H1 (cell line): ENCODE results near the gene UPF1. TPM values are rescaled to one million over a fixed set of nuclear protein-coding genes. Genes with fewer than 3 reads are reported as not detected.

ENCODE experiments used
- CTCF ChIA-PET: fragments of 300-600 bp; sonication (Branson Sonifier 250); formaldehyde crosslinking; loops from one replicate; lab custom pipeline; 2021; ENCODE audit not compliant: partially characterized antibody; lab: Charles Lee
- POLR2A ChIA-PET: fragments of 300-600 bp; sonication (Branson Sonifier 250); formaldehyde crosslinking; loops from one replicate; lab custom pipeline; 2021; ENCODE audit warnings: inconsistent platforms; ENCODE audit not compliant: partially characterized antibody; lab: Charles Lee
- DNase-seq, 2 experiments: peaks; one replicate each; pipeline versions ENCODE4 v3.0.0 to v3.0.0-alpha.2; 2010 to 2022; ENCODE audit warnings: low spot score in 2 of 2, low read depth in 1 of 2, mixed read lengths in 1 of 2
- FAIRE-seq: peaks from 2 replicates; lab custom pipeline; 2011; peaks lifted over from hg19 to GRCh38; lab: Jason Lieb, UNC
- H2AFZ ChIP-seq: 2 replicates; pipeline ENCODE4 v1.8.1; 2012; ENCODE audit warnings: low read length, inconsistent platforms
- H2AK5ac ChIP-seq: 2 replicates; pipeline ENCODE4 v1.6.1; 2013; ENCODE audit warnings: low read depth, low read length
- H2BK120ac ChIP-seq: replicated peaks from 2 replicates; pipeline ENCODE3; 2013; ENCODE audit warnings: low read depth, low read length, inconsistent platforms
- H2BK12ac ChIP-seq: 2 replicates; pipeline ENCODE4 v1.6.1; 2013; ENCODE audit warnings: low read depth, low read length
- H2BK15ac ChIP-seq: 2 replicates; pipeline ENCODE4 v1.6.1; 2013; ENCODE audit warnings: low read length
- H2BK20ac ChIP-seq: 2 replicates; pipeline ENCODE4 v1.6.1; 2013; ENCODE audit warnings: low read length
- H2BK5ac ChIP-seq: 2 replicates; pipeline ENCODE4 v1.6.1; 2013; ENCODE audit warnings: low read depth, low read length
- H3K14ac ChIP-seq: 2 replicates; pipeline ENCODE4 v1.6.1; 2013; ENCODE audit warnings: inconsistent platforms; ENCODE audit not compliant: insufficient read length
- H3K18ac ChIP-seq: 2 replicates; pipeline ENCODE4 v1.6.1; 2013; ENCODE audit warnings: low read length; ENCODE audit errors: extremely low read depth
- H3K23ac ChIP-seq: 2 replicates; pipeline ENCODE4 v1.6.1; 2013; ENCODE audit warnings: inconsistent platforms; ENCODE audit not compliant: insufficient read length
- H3K23me2 ChIP-seq: 2 replicates; pipeline ENCODE4 v1.6.1; 2013; ENCODE audit warnings: low read depth, low read length
- H3K27ac ChIP-seq: 2 replicates; pipeline ENCODE4 v1.6.1; 2011; ENCODE audit warnings: low read depth, low read length, inconsistent platforms
- H3K27me3 ChIP-seq, 4 experiments: replicated peaks in 1 of 4; 1 replicate in 1 of 4; 2 replicates in 3 of 4; pipeline versions ENCODE4 v1.6.1 to v1.8.1; 2011 to 2013; ENCODE audit warnings: low read length in 3 of 4, mild to moderate bottlenecking in 3 of 4, inconsistent platforms in 2 of 4, mixed read lengths in 2 of 4, moderate library complexity in 1 of 4; ENCODE audit not compliant: control insufficient read depth in 3 of 4, insufficient read depth in 3 of 4; ENCODE audit errors: extremely low read depth in 1 of 4
- H3K36me3 ChIP-seq, 4 experiments: 2 replicates each; pipeline versions ENCODE4 v1.6.1 to v1.8.1; 2011 to 2013; ENCODE audit warnings: mild to moderate bottlenecking in 4 of 4, low read length in 3 of 4, moderate library complexity in 2 of 4, control low read depth in 1 of 4, inconsistent platforms in 1 of 4; ENCODE audit not compliant: insufficient read depth in 4 of 4, control insufficient read depth in 2 of 4
- H3K4ac ChIP-seq: replicated peaks from 2 replicates; pipeline ENCODE3; 2013; ENCODE audit warnings: low read length, low read depth, mixed read lengths, inconsistent platforms; ENCODE audit not compliant: insufficient read length
- H3K4me1 ChIP-seq, 4 experiments: replicated peaks in 1 of 4; 1 replicate in 1 of 4; 2 replicates in 3 of 4; pipeline versions ENCODE4 v1.6.1 to v1.8.1; 2011 to 2013; ENCODE audit warnings: low read length in 3 of 4, inconsistent platforms in 2 of 4, mixed read lengths in 1 of 4; ENCODE audit not compliant: insufficient read depth in 4 of 4, control insufficient read depth in 3 of 4
- H3K4me2 ChIP-seq, 2 experiments: 2 replicates each; pipeline versions ENCODE4 v1.6.1 to v1.8.1; 2011 to 2013; ENCODE audit warnings: low read depth in 2 of 2, low read length in 2 of 2, control low read depth in 1 of 2, inconsistent platforms in 1 of 2, mild to moderate bottlenecking in 1 of 2; ENCODE audit not compliant: insufficient read depth in 1 of 2
- H3K4me3 ChIP-seq, 4 experiments: fragments of 200-600, 300-600 bp in 1 of 4; sonication (generic), shearing (Covaris generic), sonication (Bioruptor Twin) in 1 of 4; 2 replicates each; pipeline versions ENCODE4 v1.5.1 to v1.8.1; 2011 to 2016; ENCODE audit warnings: low read length in 4 of 4, low read depth in 3 of 4, control low read depth in 2 of 4, inconsistent platforms in 2 of 4, mild to moderate bottlenecking in 2 of 4, mixed read lengths in 1 of 4, moderate library complexity in 1 of 4; ENCODE audit not compliant: insufficient read depth in 2 of 4; ENCODE audit errors: extremely low read depth in 1 of 4
- H3K56ac ChIP-seq: replicated peaks from 2 replicates; pipeline ENCODE3; 2013; ENCODE audit warnings: low read depth, mild to moderate bottlenecking, mixed read lengths, low read length, inconsistent platforms; ENCODE audit not compliant: insufficient read length
- H3K79me1 ChIP-seq: 2 replicates; pipeline ENCODE4 v1.6.1; 2013; ENCODE audit warnings: low read depth, low read length, control low read depth
- H3K79me2 ChIP-seq, 2 experiments: 2 replicates each; pipeline versions ENCODE4 v1.6.1 to v1.8.1; 2012 to 2013; ENCODE audit warnings: low read length in 2 of 2, mild to moderate bottlenecking in 2 of 2, inconsistent platforms in 1 of 2; ENCODE audit not compliant: insufficient read depth in 2 of 2, control insufficient read depth in 1 of 2
- H3K9ac ChIP-seq, 4 experiments: replicated peaks in 1 of 4; 1 replicate in 1 of 4; 2 replicates in 3 of 4; pipeline versions ENCODE4 v1.6.1 to v1.8.1; 2011 to 2013; ENCODE audit warnings: low read depth in 3 of 4, low read length in 3 of 4, control low read depth in 2 of 4, mild to moderate bottlenecking in 2 of 4, moderate library complexity in 2 of 4, inconsistent platforms in 1 of 4; ENCODE audit errors: extremely low read depth in 1 of 4
- H3K9me3 ChIP-seq, 2 experiments: 2 replicates each; pipeline versions ENCODE4 v1.6.1 to v1.8.1; 2012 to 2013; ENCODE audit warnings: mild to moderate bottlenecking in 2 of 2, moderate library complexity in 2 of 2, control low read depth in 1 of 2, inconsistent platforms in 1 of 2, low read depth in 1 of 2, low read length in 1 of 2, mixed read lengths in 1 of 2; ENCODE audit not compliant: insufficient read depth in 2 of 2
- H4K20me1 ChIP-seq, 2 experiments: replicated peaks in 1 of 2; 2 replicates each; pipeline versions ENCODE3 to v1.8.1; 2011 to 2013; ENCODE audit warnings: inconsistent platforms in 2 of 2, low read length in 2 of 2, mild to moderate bottlenecking in 1 of 2; ENCODE audit not compliant: insufficient read depth in 2 of 2, control insufficient read depth in 1 of 2
- H4K5ac ChIP-seq: 2 replicates; pipeline ENCODE4 v1.6.1; 2013; ENCODE audit warnings: low read length, low read depth, mixed read lengths, inconsistent platforms; ENCODE audit not compliant: insufficient read length
- H4K8ac ChIP-seq: 2 replicates; pipeline ENCODE4 v1.8.0; 2013; ENCODE audit warnings: mild to moderate bottlenecking, moderate library complexity, low read length, inconsistent platforms; ENCODE audit not compliant: insufficient read depth; ENCODE audit errors: extremely low read depth
- H4K91ac ChIP-seq: replicated peaks from 2 replicates; pipeline ENCODE3; 2013; ENCODE audit warnings: low read length, mixed read lengths, inconsistent platforms; ENCODE audit not compliant: insufficient read length
- CBX8 ChIP-seq: fragments of 300-800, 300-1000 bp; sonication (generic); IDR thresholded peaks from 2 replicates; pipeline ENCODE4 v1.7.1; 2016; ENCODE audit warnings: low read depth, low read length, borderline replicate concordance
- CTBP2 ChIP-seq: IDR thresholded peaks from 2 replicates; pipeline ENCODE4 v1.7.0; 2011; ENCODE audit warnings: borderline replicate concordance, mild to moderate bottlenecking, moderate library complexity, mixed read lengths, low read length; ENCODE audit not compliant: insufficient read depth, insufficient read length
- EGR1 ChIP-seq: IDR thresholded peaks from 2 replicates; pipeline ENCODE4 v1.6.1; 2011; ENCODE audit warnings: low read depth, low read length, borderline replicate concordance
- GTF2F1 ChIP-seq: IDR thresholded peaks from 2 replicates; pipeline ENCODE4 v1.6.1; 2012; ENCODE audit warnings: low read depth, low read length, improper control_type of control experiment, borderline replicate concordance
- JUND ChIP-seq: IDR thresholded peaks from 2 replicates; pipeline ENCODE4 v1.6.1; 2011; ENCODE audit warnings: mild to moderate bottlenecking, improper control_type of control experiment, low read length
- KDM5A ChIP-seq: fragments of 200-600 bp; IDR thresholded peaks from 2 replicates; pipeline ENCODE4 v1.7.1; 2012; ENCODE audit warnings: mild to moderate bottlenecking, low read length, inconsistent platforms, mixed read lengths
- MAFK ChIP-seq: IDR thresholded peaks from 2 replicates; pipeline ENCODE4 v1.6.1; 2012; ENCODE audit warnings: low read depth, mild to moderate bottlenecking, improper control_type of control experiment, low read length
- RAD21 ChIP-seq, 2 experiments: IDR thresholded peaks in 1 of 2; conservative IDR thresholded peaks in 1 of 2; 2 replicates each; pipeline ENCODE4 v1.6.1; 2011; ENCODE audit warnings: low read depth in 2 of 2, low read length in 2 of 2, improper control_type of control experiment in 1 of 2, inconsistent platforms in 1 of 2, mild to moderate bottlenecking in 1 of 2, moderate library complexity in 1 of 2
- SIN3A ChIP-seq, 2 experiments: IDR thresholded peaks in 1 of 2; conservative IDR thresholded peaks in 1 of 2; 2 replicates each; pipeline ENCODE4 v1.6.1; 2011 to 2012; ENCODE audit warnings: low read length in 2 of 2, improper control_type of control experiment in 1 of 2, low read depth in 1 of 2, mild to moderate bottlenecking in 1 of 2
- SIRT6 ChIP-seq: IDR thresholded peaks from one replicate; pipeline ENCODE4 v1.7.1; 2012; ENCODE audit warnings: low read length, inconsistent platforms
- SP2 ChIP-seq: IDR thresholded peaks from 2 replicates; pipeline ENCODE4 v1.6.1; 2012; ENCODE audit warnings: mild to moderate bottlenecking, low read length, inconsistent platforms
- SUZ12 ChIP-seq: fragments of 200-600 bp; sonication (generic); IDR thresholded peaks from 2 replicates; pipeline ENCODE4 v1.6.1; 2012; ENCODE audit warnings: mild to moderate bottlenecking, inconsistent platforms, low read length, moderate library complexity, mixed read lengths
- YY1 ChIP-seq: IDR thresholded peaks from 2 replicates; pipeline ENCODE4 v1.6.1; 2011; ENCODE audit warnings: low read depth, mild to moderate bottlenecking, low read length
- ZNF274 ChIP-seq: IDR thresholded peaks from 2 replicates; pipeline ENCODE4 v1.7.0; 2012; ENCODE audit warnings: low read length, borderline replicate concordance; ENCODE audit errors: extremely low read depth
- WGBS, 2 experiments: shearing (Covaris generic) in 1 of 2; methylation state at CpG; one replicate each; pipeline versions ENCODE4 v1.1.6 to v1.1.7; 2013 to 2015; ENCODE audit warnings: low lambda C conversion rate in 2 of 2, mixed read lengths in 2 of 2, inconsistent platforms in 1 of 2, low coverage in 1 of 2, missing lambda C conversion rate in 1 of 2; ENCODE audit not compliant: insufficient replicate concordance in 2 of 2, insufficient coverage in 1 of 2, insufficient read length in 1 of 2; ENCODE audit errors: extremely low coverage in 1 of 2, missing lambda C conversion rate in 1 of 2; 5-methylcytosine and 5-hydroxymethylcytosine counted together
- polyA plus RNA-seq, 7 experiments: library from polyadenylated mRNA; depleted of rRNA in 3 of 7; stranded (reverse) in 5 of 7; unstranded in 2 of 7; fragments of >200 nt in 5 of 7; fragments of 200-250 nt in 2 of 7; gene quantifications; 1 replicate in 5 of 7; 2 replicates in 1 of 7; 4 replicates in 1 of 7; pipeline versions ENCODE4 v1.2.1 to v1.2.3, GENCODE V29; 2011 to 2013; ENCODE audit warnings: missing spikeins in 2 of 7, mixed read lengths in 2 of 7
- total RNA-seq: library from RNA; stranded (reverse); fragmentation: NEBNext Ultra II Directional; extraction: Animal tissue kit (Norgen Biotek cat#: 25700); gene quantifications from 2 replicates; pipeline ENCODE4 v1.2.1, GENCODE V29; 2021

The UPF1 gene
- total and polyA plus RNA-seq, 2 of the 8 experiments (the other 6 are each of a cell fraction or from before 2014, with no cell fraction given) = 46.4 to 62.0 TPM

DNA sequence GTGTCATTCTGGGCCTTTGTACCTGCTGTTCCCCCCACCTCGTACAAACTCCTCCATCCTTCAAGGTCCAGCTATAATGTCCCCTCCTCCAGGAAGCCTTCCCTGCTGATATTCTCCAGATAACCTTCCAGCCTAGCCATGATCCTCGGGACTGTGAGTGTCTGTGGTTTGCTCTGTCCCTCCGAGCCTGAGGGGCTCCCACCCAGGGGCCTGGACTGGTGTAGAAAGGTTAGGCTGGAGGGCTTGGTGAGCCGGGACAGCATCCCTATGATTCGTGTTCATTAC is 37.8 kb upstream of the UPF1 start:
- no peak overlapping the region for H2BK20ac ChIP-seq
- H2AFZ ChIP-seq = no peak overlapping the region
- peaks cover 49 to 81% (median 73%) of the 10 kb centered on the region in 4 experiments for H3K27me3 ChIP-seq
- no peak overlapping the region for H3K4me2 ChIP-seq
- no peaks in the 10 kb centered on the region; a peak in 1 of 4 replicates for H3K9me3 ChIP-seq
- H3K27ac ChIP-seq = no peak overlapping the region
- H3K56ac ChIP-seq = no peak overlapping the region
- 0 out of 2 replicates have a peak overlapping the region, but pooled peaks have one; percentile 14 for H2BK12ac ChIP-seq
- POLR2A ChIA-PET = interaction anchor here (0.7 kb wide), 1 partner anchor 8 kb away, joined by 3 read pairs; no protein-coding TSS in a partner anchor
- no peaks in the 10 kb centered on the region for H3K79me2 ChIP-seq
- H4K91ac ChIP-seq = no peak overlapping the region
- FAIRE-seq (no peak), DNase-seq (no peak)
- no peak overlapping the region for H4K8ac ChIP-seq
- H3K36me3 ChIP-seq = peaks cover 0 to 7% (median 0%) of the 10 kb centered on the region in 4 experiments; a peak in 1 of 8 replicates
- peaks cover 14% of the 10 kb centered on the region; the same call in 1 of the 2 replicates for H3K23me2 ChIP-seq
- no peak overlapping the region for H3K23ac ChIP-seq
- 64% methylated on average over 5 of the region's 5 CpGs; no CpG with 5 or more reads in 1 of the 2 experiments for WGBS, 2 experiments
- no peak overlapping the region for H2BK5ac ChIP-seq
- no peak overlapping the region for H4K5ac ChIP-seq
- no peak overlapping the region for H3K9ac ChIP-seq
- no peak overlapping the region for H3K4ac ChIP-seq
- CTCF ChIA-PET = interaction anchor here (0.6 to 1.8 kb wide), 6 partner anchors 14 to 315 kb away, joined by 3 to 6 read pairs (median 3); no protein-coding TSS in a partner anchor
- peaks cover 2 to 15% of the 10 kb centered on the region in 2 experiments for H4K20me1 ChIP-seq
- no peak overlapping the region for H2BK120ac ChIP-seq
- 0 out of 2 replicates have a peak overlapping the region, but pooled peaks have one; percentile 13 for H2AK5ac ChIP-seq
- H2BK15ac ChIP-seq = no peak overlapping the region
- H3K4me3 ChIP-seq = no peak overlapping the region
- H3K14ac ChIP-seq = no peak overlapping the region
- peaks cover 0 to 20% (median 7%) of the 10 kb centered on the region in 4 experiments; a peak in 5 of 7 replicates for H3K4me1 ChIP-seq
- H3K79me1 ChIP-seq = no peaks in the 10 kb centered on the region
- H3K18ac ChIP-seq = no peak overlapping the region
- no peak for TF ChIP-seq JUND
- TF ChIP-seq SIRT6 = no peak
- TF ChIP-seq SUZ12 = no peak
- no peak for TF ChIP-seq KDM5A
- TF ChIP-seq YY1 = no peak
- no peak for TF ChIP-seq MAFK
- TF ChIP-seq GTF2F1 = no peak
- no peak for TF ChIP-seq RAD21 (IDR thresholded peaks at IDR 0.05 in 1 of 2, conservative IDR thresholded peaks at IDR 0.05 in 1 of 2; ENCODE audit: low read depth in 2 of 2, low read length in 2 of 2)
- no peak for TF ChIP-seq CBX8
- no peak for TF ChIP-seq ZNF274
- no peak for TF ChIP-seq EGR1
- TF ChIP-seq SP2 = no peak
- TF ChIP-seq SIN3A (conservative IDR thresholded peaks at IDR 0.05 in 1 of 2, IDR thresholded peaks at IDR 0.05 in 1 of 2; ENCODE audit: low read depth in 1 of 2, low read length in 2 of 2) = no peak
- TF ChIP-seq CTBP2 = no peak
